Measurements from ENCODE around the gene MAP3K20.
"Not testable (repeated sequence)": the region's sequence is repeated elsewhere in the genome, so short reads cannot be mapped to it uniquely, and the experiment has no call there.

Gene MAP3K20

DNA sequence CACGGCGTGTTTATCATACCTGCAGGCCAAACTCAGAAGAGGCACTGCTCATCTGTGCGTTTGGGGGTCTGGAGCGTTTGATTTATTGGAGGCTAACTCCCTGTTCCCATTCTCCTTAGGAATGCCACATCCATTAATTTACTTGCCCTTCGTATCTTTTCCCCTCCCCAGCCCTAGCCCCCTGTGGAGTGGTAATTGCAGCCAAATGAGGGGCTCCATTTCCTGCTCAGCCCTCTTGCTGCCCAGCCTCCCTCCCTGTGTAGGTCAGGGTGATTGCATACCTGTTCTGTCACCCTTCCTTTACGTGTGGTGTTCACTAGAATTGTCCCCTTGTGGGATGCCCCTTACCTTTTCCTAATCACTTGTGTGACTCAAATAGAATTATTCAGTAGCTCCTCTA lies 120.4 kb downstream of the MAP3K20 start:
- TF ChIP-seq, protein P1, sequence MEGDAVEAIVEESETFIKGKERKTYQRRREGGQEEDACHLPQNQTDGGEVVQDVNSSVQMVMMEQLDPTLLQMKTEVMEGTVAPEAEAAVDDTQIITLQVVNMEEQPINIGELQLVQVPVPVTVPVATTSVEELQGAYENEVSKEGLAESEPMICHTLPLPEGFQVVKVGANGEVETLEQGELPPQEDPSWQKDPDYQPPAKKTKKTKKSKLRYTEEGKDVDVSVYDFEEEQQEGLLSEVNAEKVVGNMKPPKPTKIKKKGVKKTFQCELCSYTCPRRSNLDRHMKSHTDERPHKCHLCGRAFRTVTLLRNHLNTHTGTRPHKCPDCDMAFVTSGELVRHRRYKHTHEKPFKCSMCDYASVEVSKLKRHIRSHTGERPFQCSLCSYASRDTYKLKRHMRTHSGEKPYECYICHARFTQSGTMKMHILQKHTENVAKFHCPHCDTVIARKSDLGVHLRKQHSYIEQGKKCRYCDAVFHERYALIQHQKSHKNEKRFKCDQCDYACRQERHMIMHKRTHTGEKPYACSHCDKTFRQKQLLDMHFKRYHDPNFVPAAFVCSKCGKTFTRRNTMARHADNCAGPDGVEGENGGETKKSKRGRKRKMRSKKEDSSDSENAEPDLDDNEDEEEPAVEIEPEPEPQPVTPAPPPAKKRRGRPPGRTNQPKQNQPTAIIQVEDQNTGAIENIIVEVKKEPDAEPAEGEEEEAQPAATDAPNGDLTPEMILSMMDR (IDR thresholded peaks at IDR 0.05; ENCODE audit: extremely low read depth, missing control alignments): no peak
- DNase-seq (ENCODE audit: low spot score): no peak

DNA sequence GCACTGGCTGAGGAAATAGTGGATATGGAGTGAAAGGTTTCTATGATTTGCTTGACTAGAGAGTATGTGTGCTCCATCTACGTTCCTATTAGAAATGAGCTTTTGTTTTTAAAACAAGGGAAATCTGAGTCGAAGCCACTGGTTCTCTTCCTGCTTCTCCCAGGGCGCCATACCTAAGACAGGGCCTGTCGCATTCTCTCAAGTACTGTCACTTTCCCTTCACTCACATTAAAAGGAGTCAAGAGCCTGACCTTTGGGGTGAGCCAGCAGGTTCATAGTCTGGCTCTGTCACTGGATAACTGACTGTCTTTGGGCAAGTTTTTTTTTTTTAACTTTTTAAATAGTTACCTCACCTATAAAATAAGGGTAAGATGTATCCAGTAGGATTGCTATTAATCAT lies 121.0 kb downstream of the MAP3K20 start:
- TF ChIP-seq, protein P1 (IDR thresholded peaks at IDR 0.05; ENCODE audit: extremely low read depth, missing control alignments): no peak
- no peak for DNase-seq (ENCODE audit: low spot score)

DNA sequence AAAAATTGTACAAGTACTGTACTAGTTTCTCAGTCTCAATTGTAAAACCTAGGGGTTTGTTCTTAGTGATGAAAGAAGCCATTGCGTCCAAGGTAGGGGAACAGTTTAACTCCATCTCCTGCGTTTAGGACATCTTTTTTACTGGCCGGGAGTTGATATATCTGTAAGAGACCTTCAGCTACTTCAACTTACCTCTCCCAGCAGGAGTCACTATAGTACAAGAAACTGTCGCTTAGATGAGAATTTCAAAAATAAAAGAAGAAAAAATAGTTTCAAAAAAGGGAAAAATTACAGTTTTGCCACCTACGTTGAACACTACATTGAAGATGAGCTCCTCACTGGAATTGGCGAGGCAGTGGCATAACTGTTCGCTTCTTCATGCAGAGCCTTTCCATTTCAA lies 122.7 kb downstream of the MAP3K20 start:
- TF ChIP-seq, protein P1 (IDR thresholded peaks at IDR 0.05; ENCODE audit: extremely low read depth, missing control alignments): no peak
- no peak for DNase-seq (ENCODE audit: low spot score)

DNA sequence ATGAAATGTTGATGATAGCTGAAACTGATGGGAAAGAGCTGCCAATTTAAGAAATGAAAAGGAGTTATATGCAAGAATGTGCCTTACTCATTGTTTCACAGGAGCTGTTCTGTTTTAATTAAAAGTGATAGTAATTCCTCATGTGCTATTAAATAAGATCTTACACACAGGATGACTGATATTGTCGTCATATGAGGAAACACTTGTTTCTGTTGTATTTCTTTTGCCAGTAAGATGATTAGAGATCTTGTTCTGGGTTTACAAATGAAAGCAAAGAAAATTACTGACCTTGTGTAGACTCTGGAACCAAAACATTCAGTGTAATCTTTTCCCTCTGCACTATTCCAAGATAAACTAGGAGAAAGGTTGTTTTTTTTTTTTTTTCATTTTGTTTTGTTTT lies 123.6 kb downstream of the MAP3K20 start:
- DNase-seq (ENCODE audit: low spot score): no peak
- TF ChIP-seq, protein P1 (IDR thresholded peaks at IDR 0.05; ENCODE audit: extremely low read depth, missing control alignments): no peak

DNA sequence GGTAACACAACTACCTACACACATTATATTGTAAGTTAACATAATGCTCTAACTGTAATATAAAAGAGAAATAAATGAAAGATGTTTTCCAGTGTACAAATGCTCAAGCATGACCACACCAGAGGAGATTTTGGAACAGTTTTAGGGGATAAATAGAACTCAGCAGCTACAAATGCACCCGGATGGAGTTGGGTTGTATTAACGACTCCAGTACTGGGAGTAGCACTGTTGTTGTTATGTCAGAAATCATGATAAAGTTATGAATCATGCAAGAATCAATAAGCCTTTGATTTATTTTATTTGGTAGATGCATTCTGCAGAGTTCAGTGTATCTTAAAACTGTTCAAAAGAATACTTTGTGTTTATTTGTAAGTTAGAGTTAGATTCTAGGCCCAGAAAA lies 126.9 kb downstream of the MAP3K20 start:
- DNase-seq (ENCODE audit: low spot score): no peak
- TF ChIP-seq, protein P1 (IDR thresholded peaks at IDR 0.05; ENCODE audit: extremely low read depth, missing control alignments): no peak

DNA sequence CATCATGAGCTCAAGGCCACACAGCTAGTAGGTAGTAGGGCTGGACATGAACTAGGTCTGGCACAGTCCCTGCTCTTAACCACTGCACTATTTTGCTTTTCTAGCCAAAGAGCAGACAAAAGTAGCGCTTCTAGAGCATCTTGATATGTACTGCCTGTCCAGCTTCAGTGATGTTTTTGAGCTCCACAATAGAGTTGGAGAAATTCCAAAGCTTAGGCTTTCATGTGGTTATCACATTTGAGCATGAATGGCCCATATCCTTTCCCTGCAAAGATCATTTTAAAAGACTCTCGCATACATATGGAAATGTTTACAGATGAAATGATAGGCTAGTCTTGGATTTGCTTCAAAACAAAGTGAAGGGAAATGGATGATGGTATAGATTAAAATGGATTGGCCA lies 128.7 kb downstream of the MAP3K20 start:
- DNase-seq (ENCODE audit: low spot score): no peak
- TF ChIP-seq, protein P1 (IDR thresholded peaks at IDR 0.05; ENCODE audit: extremely low read depth, missing control alignments): no peak

DNA sequence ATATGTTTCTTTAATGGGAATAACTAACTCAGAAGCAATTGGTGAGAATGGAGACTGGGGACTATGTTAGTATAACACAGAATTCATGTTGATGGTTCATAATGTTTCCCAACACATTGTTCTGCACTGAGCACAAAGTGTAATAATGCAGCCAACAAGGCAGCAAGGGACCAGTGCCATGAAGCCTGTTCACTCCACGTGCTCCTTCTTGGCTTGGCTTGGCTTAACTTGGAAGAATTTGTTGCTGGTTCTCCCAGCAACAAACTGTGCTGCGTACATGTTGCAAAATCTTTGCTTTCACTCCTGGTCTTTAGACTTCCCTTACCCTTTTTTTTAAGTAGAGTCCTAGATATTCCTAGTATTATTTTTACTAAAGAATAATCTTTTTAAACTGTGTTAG lies 129.7 kb downstream of the MAP3K20 start:
- no peak for DNase-seq (ENCODE audit: low spot score)
- TF ChIP-seq, protein P1 (IDR thresholded peaks at IDR 0.05; ENCODE audit: extremely low read depth, missing control alignments): no peak

DNA sequence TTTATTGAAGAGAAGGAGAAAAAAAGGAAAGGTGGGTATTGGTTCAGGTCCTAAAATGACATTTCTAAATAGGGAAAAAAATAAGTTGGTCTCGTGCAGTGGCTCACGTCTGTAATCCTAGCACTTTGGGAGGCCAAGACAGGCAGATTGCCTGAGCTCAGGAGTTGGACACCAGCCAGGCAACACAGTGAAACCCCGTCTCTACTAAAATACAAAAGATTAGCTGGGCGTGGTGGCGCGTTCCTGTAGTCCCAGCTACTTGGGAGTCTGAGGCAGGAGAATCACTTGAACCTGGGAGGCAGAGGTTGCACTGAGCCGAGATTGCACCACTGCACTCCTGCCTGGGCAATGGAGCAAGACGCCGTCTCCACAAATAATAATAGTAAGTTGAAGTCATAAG lies 131.5 kb downstream of the MAP3K20 start:
- DNase-seq (ENCODE audit: low spot score): not testable (repeated sequence)

Data from GM20000 (cell line).